ENCODE results near the gene UBE2D1.

UBE2D1 gene

DNA sequence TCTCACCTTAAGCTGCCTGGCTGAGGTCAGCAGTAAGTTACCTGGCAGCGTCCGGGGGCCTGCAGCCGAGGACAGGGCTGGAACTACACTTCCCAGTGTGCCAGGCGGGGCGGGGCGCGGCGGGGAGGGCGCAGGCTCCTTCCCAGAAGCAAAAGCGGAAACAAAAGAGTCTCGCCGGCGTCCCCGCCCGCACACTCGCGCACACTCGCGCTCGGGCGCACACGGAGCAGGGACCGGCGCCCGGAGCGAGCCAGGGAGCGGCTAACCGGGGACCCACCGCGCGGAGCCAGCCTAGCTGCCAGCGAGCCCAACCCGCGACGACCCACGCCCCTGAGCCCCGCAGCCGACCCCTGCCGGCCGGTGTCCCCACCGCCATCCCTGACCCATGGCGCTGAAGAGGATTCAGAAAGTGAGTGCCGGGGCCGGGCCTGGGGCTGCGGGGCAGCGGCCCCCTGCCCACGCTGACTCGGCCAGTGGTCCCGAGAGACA is at the start of gene UBE2D1:
Gene UBE2D1 (plus strand): TSS at position 190 of the 489 bp plus-strand sequence. CDS start 196 bp downstream, at position 386.
- TF ChIP-seq, protein P1, sequence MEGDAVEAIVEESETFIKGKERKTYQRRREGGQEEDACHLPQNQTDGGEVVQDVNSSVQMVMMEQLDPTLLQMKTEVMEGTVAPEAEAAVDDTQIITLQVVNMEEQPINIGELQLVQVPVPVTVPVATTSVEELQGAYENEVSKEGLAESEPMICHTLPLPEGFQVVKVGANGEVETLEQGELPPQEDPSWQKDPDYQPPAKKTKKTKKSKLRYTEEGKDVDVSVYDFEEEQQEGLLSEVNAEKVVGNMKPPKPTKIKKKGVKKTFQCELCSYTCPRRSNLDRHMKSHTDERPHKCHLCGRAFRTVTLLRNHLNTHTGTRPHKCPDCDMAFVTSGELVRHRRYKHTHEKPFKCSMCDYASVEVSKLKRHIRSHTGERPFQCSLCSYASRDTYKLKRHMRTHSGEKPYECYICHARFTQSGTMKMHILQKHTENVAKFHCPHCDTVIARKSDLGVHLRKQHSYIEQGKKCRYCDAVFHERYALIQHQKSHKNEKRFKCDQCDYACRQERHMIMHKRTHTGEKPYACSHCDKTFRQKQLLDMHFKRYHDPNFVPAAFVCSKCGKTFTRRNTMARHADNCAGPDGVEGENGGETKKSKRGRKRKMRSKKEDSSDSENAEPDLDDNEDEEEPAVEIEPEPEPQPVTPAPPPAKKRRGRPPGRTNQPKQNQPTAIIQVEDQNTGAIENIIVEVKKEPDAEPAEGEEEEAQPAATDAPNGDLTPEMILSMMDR (IDR thresholded peaks at IDR 0.05): no peak
- H3K4me3 ChIP-seq: peak within 1 kb of the TSS; percentile 97
- H3K27ac ChIP-seq: peak within 1 kb of the TSS; percentile 87 to 89
- peak; percentile 86 for DNase-seq (ENCODE audit: low spot score)

DNA sequence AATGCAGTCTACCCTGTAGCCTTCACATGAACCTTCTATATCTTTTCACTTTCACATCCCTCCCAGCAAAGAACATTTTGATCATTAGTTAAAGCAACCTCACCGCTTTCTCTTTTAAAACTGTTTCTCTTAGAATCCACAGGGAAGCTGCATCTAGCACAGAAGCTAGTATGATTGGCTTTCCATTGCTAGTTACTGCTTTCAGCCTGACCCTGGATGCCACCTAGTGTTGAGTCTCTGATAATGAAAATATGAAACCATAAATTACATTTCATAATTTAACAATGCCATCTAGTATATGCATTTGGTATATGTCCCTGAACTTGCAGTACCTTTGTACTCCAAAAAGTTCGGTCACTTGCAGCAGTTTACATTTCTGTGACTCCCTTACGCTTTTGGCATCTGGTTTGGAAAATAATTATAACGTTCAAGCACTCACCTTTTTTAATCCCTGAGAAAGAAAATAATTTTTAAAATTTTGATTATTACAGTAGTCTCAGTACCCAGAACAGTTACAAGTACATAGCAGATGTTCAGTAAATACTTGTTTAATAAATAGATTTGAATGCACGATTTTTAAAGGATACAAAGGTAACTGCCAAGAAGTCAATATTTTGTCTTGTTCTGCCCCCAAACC is 43.1 kb upstream of the UBE2D1 start:
- no peak overlapping the region for H3K27ac ChIP-seq
- DNase-seq (ENCODE audit: low spot score): no peak
- TF ChIP-seq, protein P1 (IDR thresholded peaks at IDR 0.05): peak; percentile 52
- H3K4me3 ChIP-seq: no peak overlapping the region

DNA sequence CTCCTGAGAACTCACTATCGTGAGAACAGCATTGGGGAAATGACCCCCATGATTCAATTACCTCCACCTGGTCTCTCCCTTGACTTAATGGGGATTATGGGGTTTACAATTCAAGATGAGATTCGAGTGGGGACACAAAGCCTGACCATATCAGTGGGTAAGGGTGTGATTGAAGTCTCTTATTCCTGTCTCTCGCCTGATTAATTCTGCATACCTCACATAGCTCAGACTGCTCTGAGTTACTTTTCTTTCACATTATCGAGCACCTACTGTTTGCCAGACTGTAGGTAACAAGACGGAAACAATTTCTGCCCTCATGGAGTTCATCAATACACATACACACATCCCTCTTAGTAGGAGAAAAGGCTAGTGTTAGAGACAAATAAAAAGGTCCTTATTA is 40.8 kb upstream of the UBE2D1 start:
- Histone ChIP-seq H3K27ac (no peak overlapping the region), H3K4me3 (no peak overlapping the region)
- TF ChIP-seq, protein P1 (IDR thresholded peaks at IDR 0.05): no peak
- DNase-seq (ENCODE audit: low spot score): no peak

DNA sequence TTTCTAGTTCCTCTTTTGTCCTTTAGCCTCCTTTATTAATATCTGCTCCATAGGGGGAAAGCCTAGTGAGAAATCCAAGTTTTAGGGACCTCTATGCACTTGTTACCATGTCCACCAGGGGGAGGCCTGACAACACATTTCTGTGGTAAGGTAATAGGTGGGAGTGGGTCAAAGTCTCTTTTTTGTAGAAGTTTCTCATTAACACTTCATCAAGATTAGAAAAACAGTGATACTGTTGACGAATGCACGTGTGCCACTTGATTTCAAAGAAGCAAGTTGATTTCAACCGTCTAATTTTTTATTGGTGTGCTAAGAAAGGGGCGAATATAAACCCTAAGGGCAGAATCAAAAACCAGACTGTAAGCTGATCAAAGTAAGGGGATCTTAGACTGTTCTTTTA is 35.2 kb upstream of the UBE2D1 start:
- H3K27ac ChIP-seq: no peak overlapping the region
- no peak for DNase-seq (ENCODE audit: low spot score)
- TF ChIP-seq, protein P1 (IDR thresholded peaks at IDR 0.05): peak; percentile 60
- no peak overlapping the region for H3K4me3 ChIP-seq

DNA sequence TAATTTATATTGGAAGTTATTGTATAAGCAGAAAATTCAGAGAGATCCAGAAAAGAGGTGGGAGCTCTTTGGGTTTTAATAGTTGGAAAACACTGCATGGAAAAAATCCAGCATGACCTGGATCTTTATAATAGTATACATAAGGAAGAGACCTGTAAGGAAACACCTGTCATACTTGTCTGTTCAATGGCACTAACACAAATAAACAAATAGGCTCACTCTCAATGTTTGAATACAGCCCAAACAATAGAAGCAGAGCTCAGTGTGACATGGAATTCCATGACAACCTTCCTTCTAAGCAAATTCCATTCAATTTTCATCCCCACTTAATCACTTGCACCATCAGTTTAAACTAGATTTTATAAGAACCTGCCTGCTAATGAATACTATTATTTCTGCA is 34.1 kb upstream of the UBE2D1 start:
- H3K4me3 ChIP-seq: no peak overlapping the region
- no peak for DNase-seq (ENCODE audit: low spot score)
- TF ChIP-seq, protein P1 (IDR thresholded peaks at IDR 0.05): no peak
- no peak overlapping the region for H3K27ac ChIP-seq

DNA sequence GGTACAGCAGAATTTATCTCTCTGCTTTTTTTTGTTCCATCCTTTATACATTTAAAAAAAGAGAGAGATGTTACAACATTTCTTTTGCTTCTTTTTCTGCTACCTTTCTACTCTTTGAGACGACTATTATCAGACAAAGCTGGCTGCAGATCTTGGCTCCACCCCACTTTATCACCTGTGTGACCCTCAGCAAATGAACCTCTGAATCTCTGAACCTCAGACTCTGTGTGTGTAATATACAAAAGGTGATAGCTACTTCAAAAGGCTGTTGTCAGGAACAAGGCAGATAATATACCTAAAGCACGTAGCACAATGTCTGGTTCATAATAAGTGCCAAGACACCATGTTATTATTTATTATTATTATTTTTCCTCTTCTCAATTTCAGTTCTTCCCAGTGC is 32.6 kb upstream of the UBE2D1 start:
- TF ChIP-seq, protein P1 (IDR thresholded peaks at IDR 0.05): no peak
- DNase-seq (ENCODE audit: low spot score): no peak
- Histone ChIP-seq H3K4me3 (no peak overlapping the region), H3K27ac (no peak overlapping the region)

DNA sequence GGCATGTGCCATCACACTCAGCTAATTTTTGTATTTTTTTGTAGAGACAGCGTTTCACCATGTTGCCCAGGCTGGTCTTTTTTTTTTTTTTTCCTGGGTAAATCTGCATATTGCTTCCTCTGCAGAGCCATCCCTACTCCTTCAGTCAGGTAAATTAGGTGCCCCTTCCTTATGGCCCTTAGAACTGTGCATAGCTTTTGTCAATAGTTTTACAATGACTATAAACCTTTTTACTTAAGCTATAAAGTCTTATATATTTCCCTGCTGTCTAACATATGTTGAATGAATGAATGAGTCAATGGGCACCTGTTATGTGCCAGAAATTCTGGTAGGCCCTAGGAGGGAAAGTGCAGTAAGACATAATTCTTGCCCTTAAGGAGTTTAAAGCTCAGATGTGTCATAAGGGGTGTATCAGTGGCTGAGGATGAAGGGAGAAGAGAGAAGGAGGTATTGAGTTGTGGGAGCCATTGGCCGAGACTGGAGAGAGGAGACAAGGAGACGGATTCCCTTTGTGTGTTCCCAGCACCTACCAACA is 30.6 kb upstream of the UBE2D1 start:
- TF ChIP-seq, protein P1 (IDR thresholded peaks at IDR 0.05): no peak
- no peak overlapping the region for H3K4me3 ChIP-seq
- H3K27ac ChIP-seq: no peak overlapping the region
- DNase-seq (ENCODE audit: low spot score): no peak

All from coronary artery (tissue), 2 donors.